Stimulated activated naive CD8-positive, alpha-beta T cell treated with anti-CD3 and anti-CD28 coated beads, Interleukin-15, Interleukin-2, amounts not matched to agents 100 ng/mL and 50 ng/mL, for 24 hours (primary cell): ENCODE results near the gene ARHGEF7.
"Not testable (repeated sequence)": the region's sequence is repeated elsewhere in the genome, so short reads cannot be mapped to it uniquely, and the experiment has no call there.

ENCODE experiments used
- H3K27ac Mint-ChIP-seq: one replicate; pipeline ENCODE4 v1.8.0; 2021; ENCODE audit warnings: mild to moderate bottlenecking, mixed read lengths
- H3K27me3 Mint-ChIP-seq: one replicate; pipeline ENCODE4 v1.8.0; 2021; ENCODE audit warnings: mixed read lengths
- H3K36me3 Mint-ChIP-seq: one replicate; pipeline ENCODE4 v1.8.0; 2021; ENCODE audit warnings: low read depth, mixed read lengths
- H3K4me1 Mint-ChIP-seq: one replicate; pipeline ENCODE4 v1.8.0; 2021; ENCODE audit warnings: low read depth, mixed read lengths
- H3K4me3 Mint-ChIP-seq: one replicate; pipeline ENCODE4 v1.8.0; 2021; ENCODE audit warnings: mild to moderate bottlenecking, mixed read lengths
- H3K9me3 Mint-ChIP-seq: one replicate; pipeline ENCODE4 v1.8.0; 2021; ENCODE audit warnings: mixed read lengths

Gene ARHGEF7

DNA sequence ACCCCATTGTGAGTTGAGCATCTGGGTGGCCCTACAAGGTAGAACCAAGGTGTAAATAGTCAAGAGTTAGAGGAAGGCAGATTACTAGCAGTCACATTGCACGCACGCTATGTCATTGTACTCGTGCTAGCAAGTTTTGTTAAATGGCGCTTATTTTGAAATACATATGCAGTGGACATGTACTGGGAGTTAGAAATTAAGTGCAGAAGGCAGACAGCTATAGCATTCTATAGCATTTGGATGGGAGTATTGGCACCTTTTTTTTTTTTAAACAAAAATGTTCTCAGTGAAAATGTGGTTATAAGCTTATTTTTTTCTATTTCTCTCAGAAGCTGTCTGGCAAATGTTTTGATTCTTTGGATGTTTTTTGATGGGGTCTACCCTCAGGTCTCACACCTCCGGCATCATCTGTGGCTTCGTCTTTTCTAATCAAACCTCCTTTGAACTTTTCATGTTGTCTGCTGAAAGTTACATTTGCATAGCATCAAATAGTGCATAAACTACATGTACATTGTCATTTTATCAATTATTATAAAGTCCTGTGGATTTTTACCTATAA is 68.1 kb downstream of the ARHGEF7 start:
- Mint-ChIP-seq H3K27ac (no peak overlapping the region), H3K36me3 (peaks cover 57% of the 10 kb centered on the region), H3K4me3 (no peak overlapping the region), H3K27me3 (no peaks in the 10 kb centered on the region), H3K4me1 (peaks cover 98% of the 10 kb centered on the region), H3K9me3 (no peaks in the 10 kb centered on the region)

- peak overlapping the region; percentile 94 for H3K27ac Mint-ChIP-seq
- no peaks in the 10 kb centered on the region for H3K27me3 Mint-ChIP-seq
- peaks cover 54% of the 10 kb centered on the region for H3K36me3 Mint-ChIP-seq
- H3K9me3 Mint-ChIP-seq, result no peaks in the 10 kb centered on the region
- H3K4me1 Mint-ChIP-seq, result peaks cover 99% of the 10 kb centered on the region
- peak overlapping the region; percentile 79 for H3K4me3 Mint-ChIP-seq
Measured at GRCh38 chr13:111183959-111184358, 68.8 kb downstream of the ARHGEF7 start.

GRCh38 chr13:111184458-111185401 is 69.6 kb downstream of the ARHGEF7 start:
- no peaks in the 10 kb centered on the region for H3K27me3 Mint-ChIP-seq
- peak overlapping the region; percentile 94 for H3K27ac Mint-ChIP-seq
- peak overlapping the region; percentile 79 for H3K4me3 Mint-ChIP-seq
- peaks cover 53% of the 10 kb centered on the region for H3K36me3 Mint-ChIP-seq
- peaks cover 100% of the 10 kb centered on the region for H3K4me1 Mint-ChIP-seq
- no peaks in the 10 kb centered on the region for H3K9me3 Mint-ChIP-seq

DNA sequence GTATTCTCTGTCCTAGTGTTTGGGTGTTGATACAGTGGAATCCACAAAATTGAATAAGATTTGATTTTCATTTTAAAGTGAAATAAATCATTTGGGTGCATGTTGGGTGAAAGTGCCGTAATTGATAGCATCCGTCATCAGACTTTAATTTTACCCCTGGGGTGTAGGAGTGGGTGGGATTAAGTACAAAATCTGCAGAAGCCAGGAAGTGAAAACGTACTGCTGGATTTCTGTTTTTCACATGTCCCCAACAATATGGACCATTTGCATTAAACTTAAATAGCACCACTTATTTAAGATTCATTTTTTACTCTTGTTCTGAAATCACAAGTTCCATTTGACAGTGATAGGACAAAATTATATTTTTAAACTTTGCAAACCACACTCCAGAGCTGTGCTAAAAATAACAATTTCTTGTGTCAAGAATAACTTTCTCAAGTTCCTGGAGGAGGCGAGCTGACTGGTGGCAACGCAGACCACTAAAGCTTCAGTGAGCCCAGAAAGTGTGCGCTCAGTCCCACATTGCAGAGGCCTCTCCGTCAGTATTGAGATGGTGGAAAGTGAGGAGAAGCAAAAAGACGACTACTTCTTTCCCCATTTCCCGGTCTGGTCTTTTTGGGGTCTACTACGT is 71.3 kb downstream of the ARHGEF7 start:
- Mint-ChIP-seq H3K27me3 (no peaks in the 10 kb centered on the region), H3K4me1 (peaks cover 100% of the 10 kb centered on the region), H3K27ac (peak overlapping the region; percentile 94), H3K9me3 (no peaks in the 10 kb centered on the region), H3K36me3 (peaks cover 48% of the 10 kb centered on the region), H3K4me3 (peak overlapping the region; percentile 30)

DNA sequence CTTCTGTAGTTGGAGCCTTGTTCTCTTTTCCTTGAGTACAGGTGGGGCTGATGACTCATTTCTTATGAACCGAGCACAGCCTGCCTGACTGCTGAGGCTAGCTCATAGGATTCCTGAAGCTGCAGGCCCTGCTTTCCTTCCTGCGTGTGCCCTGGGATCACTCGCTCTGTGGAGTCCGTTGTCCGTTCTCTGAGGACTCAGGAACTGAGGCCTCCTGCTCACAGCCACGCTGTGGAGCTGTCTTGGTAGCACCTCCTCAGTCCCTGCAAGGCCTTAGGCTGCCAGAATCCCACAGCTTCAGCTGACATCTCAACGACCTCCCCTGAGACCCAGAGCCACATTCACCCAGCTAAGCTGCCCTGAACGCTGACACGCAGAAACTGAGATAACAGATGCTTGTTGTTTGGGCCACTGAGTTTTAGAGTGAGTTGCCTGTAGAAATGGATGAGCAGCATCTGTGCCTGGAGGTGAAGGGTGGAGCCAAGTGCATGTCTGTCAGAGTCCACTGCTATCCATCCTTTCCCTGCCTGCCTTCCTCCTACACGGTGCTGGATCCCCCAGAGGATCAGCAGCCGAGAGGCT is 72.9 kb downstream of the ARHGEF7 start:
- no peak overlapping the region for H3K27ac Mint-ChIP-seq
- H3K27me3 Mint-ChIP-seq, result no peaks in the 10 kb centered on the region
- peak overlapping the region; percentile 37 for H3K4me3 Mint-ChIP-seq
- H3K36me3 Mint-ChIP-seq, result peaks cover 35% of the 10 kb centered on the region
- peaks cover 100% of the 10 kb centered on the region for H3K4me1 Mint-ChIP-seq
- no peaks in the 10 kb centered on the region for H3K9me3 Mint-ChIP-seq

DNA sequence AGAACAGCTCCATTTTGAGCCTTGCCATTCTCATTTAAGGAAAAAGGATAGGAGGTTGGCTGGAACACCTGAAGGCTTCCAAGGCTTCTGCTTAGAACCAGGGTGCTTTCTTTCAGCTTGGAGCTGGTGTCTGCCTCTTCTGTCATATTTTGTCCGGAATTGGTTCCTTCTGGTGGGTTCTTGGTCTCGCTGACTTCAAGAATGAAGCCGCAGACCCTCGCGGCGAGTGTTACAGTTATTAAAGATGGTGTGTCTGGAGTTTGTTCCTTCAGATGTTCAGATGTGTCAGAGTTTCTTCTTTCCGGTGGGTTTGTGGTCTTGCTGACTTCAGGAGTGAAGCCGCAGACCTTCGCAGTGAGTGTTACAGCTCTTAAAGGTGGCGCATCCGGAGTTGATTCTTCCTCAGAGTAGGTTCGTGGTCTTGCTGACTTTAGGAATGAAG is 74.0 kb downstream of the ARHGEF7 start:
- peaks cover 100% of the 10 kb centered on the region for H3K4me1 Mint-ChIP-seq
- peak overlapping the region; percentile 87 for H3K27ac Mint-ChIP-seq
- H3K36me3 Mint-ChIP-seq, result peaks cover 33% of the 10 kb centered on the region
- peak overlapping the region; percentile 74 for H3K4me3 Mint-ChIP-seq
- not testable (repeated sequence) for H3K9me3 Mint-ChIP-seq, H3K27me3 Mint-ChIP-seq

- Mint-ChIP-seq H3K27ac (peak overlapping the region; percentile 87), H3K36me3 (peaks cover 32% of the 10 kb centered on the region), H3K4me1 (peaks cover 100% of the 10 kb centered on the region), H3K4me3 (peak overlapping the region; percentile 74)
- H3K27me3 Mint-ChIP-seq, H3K9me3 Mint-ChIP-seq: not testable (repeated sequence)
Measured at GRCh38 chr13:111189516-111189915, 74.4 kb downstream of the ARHGEF7 start.

GRCh38 chr13:111193223-111193622 is 78.1 kb downstream of the ARHGEF7 start:
- Mint-ChIP-seq H3K4me1 (peaks cover 81% of the 10 kb centered on the region), H3K36me3 (peaks cover 39% of the 10 kb centered on the region), H3K27ac (peak overlapping the region; percentile 54)
- not testable (repeated sequence) for H3K4me3 Mint-ChIP-seq, H3K9me3 Mint-ChIP-seq, H3K27me3 Mint-ChIP-seq

DNA sequence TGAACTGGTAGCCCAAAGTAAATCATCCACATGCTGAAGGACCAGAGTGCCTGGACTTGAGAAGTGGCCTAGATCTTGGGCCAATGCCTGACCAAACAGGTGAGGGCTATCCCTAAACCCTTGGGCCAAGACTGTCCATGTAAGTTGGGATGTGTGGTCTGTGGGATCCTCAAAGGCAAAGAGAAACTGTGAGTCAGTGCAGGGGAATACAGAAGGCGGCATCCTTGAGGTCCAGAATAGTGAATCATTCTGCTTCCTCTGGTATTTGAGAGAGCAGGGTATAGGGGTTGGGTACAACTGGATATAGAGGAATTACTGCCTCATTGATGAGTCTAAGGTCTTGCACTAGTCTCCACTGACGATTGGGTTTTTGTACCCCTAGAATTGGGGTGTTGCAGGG is 79.5 kb downstream of the ARHGEF7 start:
- H3K4me1 Mint-ChIP-seq, result peaks cover 79% of the 10 kb centered on the region
- H3K27ac Mint-ChIP-seq, H3K4me3 Mint-ChIP-seq, H3K9me3 Mint-ChIP-seq, H3K27me3 Mint-ChIP-seq: not testable (repeated sequence)
- H3K36me3 Mint-ChIP-seq, result peaks cover 39% of the 10 kb centered on the region

- H3K27ac Mint-ChIP-seq, H3K27me3 Mint-ChIP-seq, H3K9me3 Mint-ChIP-seq, H3K4me3 Mint-ChIP-seq: not testable (repeated sequence)
- Mint-ChIP-seq H3K4me1 (peaks cover 79% of the 10 kb centered on the region), H3K36me3 (peaks cover 36% of the 10 kb centered on the region)
Measured at GRCh38 chr13:111198732-111199378, 83.7 kb downstream of the ARHGEF7 start.

DNA sequence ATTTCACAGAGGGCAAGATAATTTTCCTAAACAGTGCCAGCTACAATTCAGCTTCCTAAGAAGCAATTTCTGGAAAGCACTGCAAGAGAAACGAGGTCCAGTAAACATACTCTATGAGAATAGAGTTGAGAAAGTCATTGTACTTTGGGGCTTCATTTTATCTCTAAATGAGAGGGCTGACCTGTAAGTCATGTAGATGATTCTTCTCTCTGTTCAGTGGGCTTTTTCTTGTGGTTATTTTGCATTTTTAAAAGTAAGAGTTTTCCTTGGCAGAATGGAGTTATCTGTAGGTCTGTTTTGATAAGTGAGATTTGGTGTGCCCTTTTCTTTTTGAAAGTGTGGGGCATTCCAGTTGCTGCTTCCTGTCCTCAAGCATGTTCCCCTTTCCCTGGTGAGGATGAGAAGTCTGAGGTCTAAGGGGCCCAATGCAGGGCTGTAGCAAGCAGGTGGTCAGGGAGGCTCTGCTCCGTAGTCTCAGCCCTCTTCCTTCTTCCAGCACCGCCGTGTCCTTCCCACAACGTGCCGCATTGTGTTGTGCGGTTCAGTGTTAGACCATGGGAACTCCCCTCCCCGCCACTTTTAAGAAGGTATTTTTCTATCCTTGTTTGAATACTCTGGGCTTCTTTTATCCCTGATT is 86.3 kb downstream of the ARHGEF7 start:
- Mint-ChIP-seq H3K27me3 (no peaks in the 10 kb centered on the region), H3K27ac (peak overlapping the region; percentile 83), H3K9me3 (no peaks in the 10 kb centered on the region), H3K4me3 (peak overlapping the region; percentile 65), H3K4me1 (peaks cover 72% of the 10 kb centered on the region), H3K36me3 (peaks cover 49% of the 10 kb centered on the region)

DNA sequence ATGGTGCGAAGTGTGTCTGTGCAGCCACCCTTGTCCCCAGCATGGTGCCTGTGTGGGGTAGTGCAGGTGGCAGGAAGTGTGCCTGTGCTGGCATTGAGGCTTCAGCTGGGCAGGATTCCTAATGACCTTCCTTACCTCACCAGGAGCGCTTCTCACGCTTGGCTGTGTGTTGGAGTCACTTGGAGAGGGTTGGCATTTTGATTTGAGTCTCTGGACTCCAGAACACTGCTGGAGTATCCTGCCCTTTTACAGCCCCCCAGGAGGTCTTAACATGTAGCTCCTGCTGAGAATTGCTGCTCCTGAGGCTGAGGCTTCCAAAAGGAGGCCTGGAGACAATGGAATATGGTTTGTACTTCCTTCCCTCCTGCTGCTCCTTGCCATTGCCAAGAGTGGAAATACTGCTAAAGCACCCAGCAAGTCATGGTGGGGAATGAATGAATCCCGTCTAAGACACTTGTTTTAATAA is 87.1 kb downstream of the ARHGEF7 start:
- no peaks in the 10 kb centered on the region for H3K9me3 Mint-ChIP-seq
- H3K4me1 Mint-ChIP-seq, result peaks cover 74% of the 10 kb centered on the region
- peak overlapping the region; percentile 79 for H3K27ac Mint-ChIP-seq
- H3K36me3 Mint-ChIP-seq, result peaks cover 46% of the 10 kb centered on the region
- H3K4me3 Mint-ChIP-seq, result peak overlapping the region; percentile 39
- no peaks in the 10 kb centered on the region for H3K27me3 Mint-ChIP-seq

- H3K27ac Mint-ChIP-seq, result peak overlapping the region; percentile 79
- peak overlapping the region; percentile 39 for H3K4me3 Mint-ChIP-seq
- no peaks in the 10 kb centered on the region for H3K9me3 Mint-ChIP-seq
- H3K4me1 Mint-ChIP-seq, result peaks cover 80% of the 10 kb centered on the region
- H3K27me3 Mint-ChIP-seq, result no peaks in the 10 kb centered on the region
- H3K36me3 Mint-ChIP-seq, result peaks cover 46% of the 10 kb centered on the region
Measured at GRCh38 chr13:111202745-111203144, 87.6 kb downstream of the ARHGEF7 start.
